HEK293 (cell line): ENCODE data around the gene CCM2.

ENCODE experiments used
- ELK4 ChIP-seq: IDR thresholded peaks from 2 replicates; pipeline ENCODE4 v1.6.1; 2011; ENCODE audit warnings: mild to moderate bottlenecking, low read depth, low read length, borderline replicate concordance
- FEZF1 ChIP-seq: fragments of 450-650 bp; formaldehyde crosslinking; IDR thresholded peaks from 2 replicates; pipeline ENCODE4 v1.5.1; 2016; ENCODE audit warnings: missing biosample characterization, missing genetic modification characterization
- GLIS1 ChIP-seq: fragments of 450-650 bp; formaldehyde crosslinking; IDR thresholded peaks from 2 replicates; pipeline ENCODE4 v1.5.1; 2016; ENCODE audit warnings: missing biosample characterization, missing genetic modification characterization
- HOXC10 ChIP-seq: sonication (generic); formaldehyde crosslinking; IDR thresholded peaks from 2 replicates; pipeline ENCODE4 v1.8.1; 2023; ENCODE audit warnings: mild to moderate bottlenecking, missing genetic modification reagents
- KLF1 ChIP-seq: fragments of 450-650 bp; formaldehyde crosslinking; IDR thresholded peaks from 2 replicates; pipeline ENCODE4 v1.5.1; 2016; ENCODE audit warnings: missing biosample characterization, missing genetic modification characterization
- KLF16 ChIP-seq: fragments of 450-650 bp; formaldehyde crosslinking; IDR thresholded peaks from 2 replicates; pipeline ENCODE4 v1.5.1; 2017; ENCODE audit warnings: missing biosample characterization, missing genetic modification characterization
- KLF17 ChIP-seq: fragments of 450-650 bp; formaldehyde crosslinking; IDR thresholded peaks from 2 replicates; pipeline ENCODE4 v1.5.1; 2016; ENCODE audit warnings: missing biosample characterization, missing genetic modification characterization
- OVOL3 ChIP-seq: fragments of 450-650 bp; formaldehyde crosslinking; IDR thresholded peaks from 2 replicates; pipeline ENCODE4 v1.5.1; 2016; ENCODE audit warnings: missing biosample characterization, missing genetic modification characterization
- ZBTB17 ChIP-seq: fragments of 450-650 bp; formaldehyde crosslinking; IDR thresholded peaks from 2 replicates; pipeline ENCODE4 v1.5.1; 2016; ENCODE audit warnings: missing biosample characterization, missing genetic modification characterization
- ZBTB49 ChIP-seq: fragments of 450-650 bp; formaldehyde crosslinking; IDR thresholded peaks from 2 replicates; pipeline ENCODE4 v1.5.1; 2016; ENCODE audit warnings: missing biosample characterization, missing genetic modification characterization, low read depth
- ZEB2 ChIP-seq: fragments of 450-650 bp; formaldehyde crosslinking; IDR thresholded peaks from 2 replicates; pipeline ENCODE4 v1.5.1; 2016; ENCODE audit warnings: missing biosample characterization, missing genetic modification characterization
- ZIC2 ChIP-seq: fragments of 450-650 bp; formaldehyde crosslinking; IDR thresholded peaks from 2 replicates; pipeline ENCODE4 v1.5.1; 2016; ENCODE audit warnings: missing biosample characterization, missing genetic modification characterization
- ZNF133 ChIP-seq: fragments of 450-650 bp; formaldehyde crosslinking; IDR thresholded peaks from 2 replicates; pipeline ENCODE4 v1.5.1; 2016; ENCODE audit warnings: missing biosample characterization, missing genetic modification characterization
- ZNF169 ChIP-seq: fragments of 450-650 bp; formaldehyde crosslinking; IDR thresholded peaks from 2 replicates; pipeline ENCODE4 v1.5.1; 2016; ENCODE audit warnings: missing biosample characterization, missing genetic modification characterization
- ZNF174 ChIP-seq: fragments of 450-650 bp; formaldehyde crosslinking; IDR thresholded peaks from 2 replicates; pipeline ENCODE4 v1.5.0; 2017; ENCODE audit warnings: missing biosample characterization, mild to moderate bottlenecking, missing genetic modification characterization
- ZNF221 ChIP-seq: fragments of 450-650 bp; formaldehyde crosslinking; IDR thresholded peaks from 2 replicates; pipeline ENCODE4 v1.5.1; 2017; ENCODE audit warnings: missing biosample characterization, missing genetic modification characterization, borderline replicate concordance
- ZNF23 ChIP-seq: fragments of 450-650 bp; formaldehyde crosslinking; IDR thresholded peaks from 2 replicates; pipeline ENCODE4 v1.5.1; 2016; ENCODE audit warnings: missing biosample characterization, missing genetic modification characterization, borderline replicate concordance
- ZNF239 ChIP-seq: fragments of 450-650 bp; formaldehyde crosslinking; IDR thresholded peaks from 2 replicates; pipeline ENCODE4 v1.5.1; 2016; ENCODE audit warnings: missing biosample characterization, missing genetic modification characterization
- ZNF292 ChIP-seq: fragments of 450-650 bp; formaldehyde crosslinking; IDR thresholded peaks from 2 replicates; pipeline ENCODE4 v1.5.1; 2016; ENCODE audit warnings: low read depth, missing biosample characterization, missing genetic modification characterization, borderline replicate concordance
- ZNF394 ChIP-seq: fragments of 450-650 bp; formaldehyde crosslinking; IDR thresholded peaks from 2 replicates; pipeline ENCODE4 v1.5.1; 2016; ENCODE audit warnings: missing biosample characterization, missing genetic modification characterization, mild to moderate bottlenecking, moderate library complexity, borderline replicate concordance
- ZNF423 ChIP-seq: fragments of 450-650 bp; formaldehyde crosslinking; IDR thresholded peaks from 2 replicates; pipeline ENCODE4 v1.5.1; 2016; ENCODE audit warnings: missing biosample characterization, missing genetic modification characterization
- ZNF514 ChIP-seq: fragments of 450-650 bp; formaldehyde crosslinking; IDR thresholded peaks from 2 replicates; pipeline ENCODE4 v1.5.1; 2016; ENCODE audit warnings: missing biosample characterization, missing genetic modification characterization
- ZNF558 ChIP-seq: fragments of 450-650 bp; formaldehyde crosslinking; IDR thresholded peaks from 2 replicates; pipeline ENCODE4 v1.5.1; 2016; ENCODE audit warnings: missing biosample characterization, missing genetic modification characterization
- ZNF600 ChIP-seq: fragments of 450-650 bp; formaldehyde crosslinking; IDR thresholded peaks from 2 replicates; pipeline ENCODE4 v1.5.1; 2016; ENCODE audit warnings: missing biosample characterization, missing genetic modification characterization
- TF ChIP-seq, protein P1 (sequence below): fragments of 450-650 bp; formaldehyde crosslinking; IDR thresholded peaks from 2 replicates; pipeline ENCODE4 v1.5.1; 2017; ENCODE audit warnings: missing biosample characterization, missing genetic modification characterization
- TF ChIP-seq, protein P2 (sequence below): fragments of 450-650 bp; formaldehyde crosslinking; IDR thresholded peaks from 2 replicates; pipeline ENCODE4 v1.5.1; 2016; ENCODE audit warnings: missing biosample characterization, missing genetic modification characterization
- TF ChIP-seq, protein P3 (sequence below): fragments of 450-650 bp; formaldehyde crosslinking; IDR thresholded peaks from 2 replicates; pipeline ENCODE4 v1.5.1; 2017; ENCODE audit warnings: missing biosample characterization, missing genetic modification characterization
- TF ChIP-seq, protein P4 (sequence below): fragments of 450-650 bp; formaldehyde crosslinking; IDR thresholded peaks from 2 replicates; pipeline ENCODE4 v1.5.1; 2017; ENCODE audit warnings: missing biosample characterization, missing genetic modification characterization

Gene CCM2

DNA sequence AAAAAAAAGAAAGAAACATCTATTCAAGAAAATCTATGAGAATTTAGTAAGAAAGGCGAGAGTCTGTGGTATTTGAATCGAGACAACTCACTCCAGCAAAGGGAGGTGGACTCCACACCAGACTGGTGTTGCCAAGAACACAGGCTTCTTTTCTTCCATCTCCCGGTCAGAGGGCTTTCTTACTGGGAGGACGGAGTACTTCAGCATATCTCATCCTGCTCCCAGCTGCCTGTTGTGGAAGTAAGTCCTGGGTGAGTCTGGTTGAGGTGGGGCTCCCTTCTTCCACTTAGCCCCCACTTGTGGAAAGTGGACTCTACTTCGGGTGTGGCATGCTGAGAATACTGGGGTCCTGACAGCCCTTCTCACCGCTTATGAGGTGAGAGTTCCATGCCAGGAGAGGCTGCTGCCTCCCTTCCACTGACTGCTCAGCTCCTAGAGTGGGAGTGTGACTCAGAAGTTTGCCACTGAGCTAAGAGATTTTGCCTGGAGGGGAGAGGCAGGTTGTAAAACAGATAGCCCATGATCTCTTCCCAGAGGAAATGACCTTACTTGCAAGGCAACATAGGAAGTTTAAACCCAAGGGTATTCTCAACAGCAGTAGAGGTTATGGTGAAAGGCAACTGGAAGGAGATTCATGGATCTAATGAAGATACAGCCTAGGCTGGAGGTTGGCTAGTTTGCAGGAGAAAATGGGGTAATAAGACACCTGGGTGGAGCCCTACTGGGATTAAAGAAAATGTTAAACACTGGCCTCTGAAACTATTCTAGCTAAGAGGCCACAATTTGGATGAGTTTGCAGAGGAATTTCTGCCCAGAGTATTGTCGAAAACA is 92.3 kb downstream of the CCM2 start (continued):
- TF ChIP-seq, protein P1, sequence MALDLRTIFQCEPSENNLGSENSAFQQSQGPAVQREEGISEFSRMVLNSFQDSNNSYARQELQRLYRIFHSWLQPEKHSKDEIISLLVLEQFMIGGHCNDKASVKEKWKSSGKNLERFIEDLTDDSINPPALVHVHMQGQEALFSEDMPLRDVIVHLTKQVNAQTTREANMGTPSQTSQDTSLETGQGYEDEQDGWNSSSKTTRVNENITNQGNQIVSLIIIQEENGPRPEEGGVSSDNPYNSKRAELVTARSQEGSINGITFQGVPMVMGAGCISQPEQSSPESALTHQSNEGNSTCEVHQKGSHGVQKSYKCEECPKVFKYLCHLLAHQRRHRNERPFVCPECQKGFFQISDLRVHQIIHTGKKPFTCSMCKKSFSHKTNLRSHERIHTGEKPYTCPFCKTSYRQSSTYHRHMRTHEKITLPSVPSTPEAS (tag by site-specific recombination), result no peak
- TF ChIP-seq FEZF1 (peak; percentile 7; the same call in 1 of the 2 replicates), HOXC10 (CRISPR knock-in tag) (no peak), ZNF292 (no peak), ZNF514 (tag by site-specific recombination) (no peak), ZNF423 (tag by site-specific recombination) (no peak), KLF1 (tag by site-specific recombination) (peak; percentile 59; the same call in 1 of the 2 replicates), ZNF221 (tag by site-specific recombination) (no peak), ZNF174 (tag by site-specific recombination) (no peak), KLF17 (tag by site-specific recombination) (no peak), ZNF239 (no peak), ZNF23 (tag by site-specific recombination) (no peak), GLIS1 (tag by site-specific recombination) (no peak), ZBTB49 (tag by site-specific recombination) (no peak), ZNF600 (tag by site-specific recombination) (peak; percentile 58; the same call in 1 of the 2 replicates), ZNF169 (no peak), ZNF133 (tag by site-specific recombination) (no peak), KLF16 (tag by site-specific recombination) (no peak), ZBTB17 (tag by site-specific recombination) (peak; percentile 20; the same call in 1 of the 2 replicates), ZNF394 (no peak), ZNF558 (no peak), ZEB2 (tag by site-specific recombination) (no peak), OVOL3 (no peak), ZIC2 (tag by site-specific recombination) (peak; percentile 14; the same call in 1 of the 2 replicates), ELK4 (no peak)
- TF ChIP-seq, protein P2, sequence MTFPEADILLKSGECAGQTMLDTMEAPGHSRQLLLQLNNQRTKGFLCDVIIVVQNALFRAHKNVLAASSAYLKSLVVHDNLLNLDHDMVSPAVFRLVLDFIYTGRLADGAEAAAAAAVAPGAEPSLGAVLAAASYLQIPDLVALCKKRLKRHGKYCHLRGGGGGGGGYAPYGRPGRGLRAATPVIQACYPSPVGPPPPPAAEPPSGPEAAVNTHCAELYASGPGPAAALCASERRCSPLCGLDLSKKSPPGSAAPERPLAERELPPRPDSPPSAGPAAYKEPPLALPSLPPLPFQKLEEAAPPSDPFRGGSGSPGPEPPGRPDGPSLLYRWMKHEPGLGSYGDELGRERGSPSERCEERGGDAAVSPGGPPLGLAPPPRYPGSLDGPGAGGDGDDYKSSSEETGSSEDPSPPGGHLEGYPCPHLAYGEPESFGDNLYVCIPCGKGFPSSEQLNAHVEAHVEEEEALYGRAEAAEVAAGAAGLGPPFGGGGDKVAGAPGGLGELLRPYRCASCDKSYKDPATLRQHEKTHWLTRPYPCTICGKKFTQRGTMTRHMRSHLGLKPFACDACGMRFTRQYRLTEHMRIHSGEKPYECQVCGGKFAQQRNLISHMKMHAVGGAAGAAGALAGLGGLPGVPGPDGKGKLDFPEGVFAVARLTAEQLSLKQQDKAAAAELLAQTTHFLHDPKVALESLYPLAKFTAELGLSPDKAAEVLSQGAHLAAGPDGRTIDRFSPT, result no peak
- TF ChIP-seq, protein P3, sequence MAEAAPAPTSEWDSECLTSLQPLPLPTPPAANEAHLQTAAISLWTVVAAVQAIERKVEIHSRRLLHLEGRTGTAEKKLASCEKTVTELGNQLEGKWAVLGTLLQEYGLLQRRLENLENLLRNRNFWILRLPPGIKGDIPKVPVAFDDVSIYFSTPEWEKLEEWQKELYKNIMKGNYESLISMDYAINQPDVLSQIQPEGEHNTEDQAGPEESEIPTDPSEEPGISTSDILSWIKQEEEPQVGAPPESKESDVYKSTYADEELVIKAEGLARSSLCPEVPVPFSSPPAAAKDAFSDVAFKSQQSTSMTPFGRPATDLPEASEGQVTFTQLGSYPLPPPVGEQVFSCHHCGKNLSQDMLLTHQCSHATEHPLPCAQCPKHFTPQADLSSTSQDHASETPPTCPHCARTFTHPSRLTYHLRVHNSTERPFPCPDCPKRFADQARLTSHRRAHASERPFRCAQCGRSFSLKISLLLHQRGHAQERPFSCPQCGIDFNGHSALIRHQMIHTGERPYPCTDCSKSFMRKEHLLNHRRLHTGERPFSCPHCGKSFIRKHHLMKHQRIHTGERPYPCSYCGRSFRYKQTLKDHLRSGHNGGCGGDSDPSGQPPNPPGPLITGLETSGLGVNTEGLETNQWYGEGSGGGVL (tag by site-specific recombination), result 0 out of 2 replicates have a peak, but pooled peaks have one; percentile 26
- TF ChIP-seq, protein P4, sequence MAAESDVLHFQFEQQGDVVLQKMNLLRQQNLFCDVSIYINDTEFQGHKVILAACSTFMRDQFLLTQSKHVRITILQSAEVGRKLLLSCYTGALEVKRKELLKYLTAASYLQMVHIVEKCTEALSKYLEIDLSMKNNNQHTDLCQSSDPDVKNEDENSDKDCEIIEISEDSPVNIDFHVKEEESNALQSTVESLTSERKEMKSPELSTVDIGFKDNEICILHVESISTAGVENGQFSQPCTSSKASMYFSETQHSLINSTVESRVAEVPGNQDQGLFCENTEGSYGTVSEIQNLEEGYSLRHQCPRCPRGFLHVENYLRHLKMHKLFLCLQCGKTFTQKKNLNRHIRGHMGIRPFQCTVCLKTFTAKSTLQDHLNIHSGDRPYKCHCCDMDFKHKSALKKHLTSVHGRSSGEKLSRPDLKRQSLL (tag by site-specific recombination), result no peak
